Fibroblast of peridontal ligament (primary cell): ENCODE results near the gene GIGYF2.
A peak's percentile ranks its signal among the peaks of the same experiment; 100 is the strongest.
"Not testable (repeated sequence)": the region's sequence is repeated elsewhere in the genome, so short reads cannot be mapped to it uniquely, and the experiment has no call there.

Experiments used
- DNase-seq: peaks from one replicate; pipeline ENCODE4 v3.0.0-alpha.2; 2010; ENCODE audit errors: extremely low read depth

GIGYF2 gene

GRCh38 chr2:232689152-232689910 is 7.8 kb upstream of the GIGYF2 start:
- DNase-seq, result peak; percentile 34

GRCh38 chr2:232691117-232691516 is 6.0 kb upstream of the GIGYF2 start:
- DNase-seq, result not testable (repeated sequence)

- no peak for DNase-seq
Measured at GRCh38 chr2:232693344-232693743, 3.8 kb upstream of the GIGYF2 start.

- no peak for DNase-seq
Measured at GRCh38 chr2:232696609-232697058, 497 bp upstream of the GIGYF2 start.

- DNase-seq, result peak; percentile 11
Measured at GRCh38 chr2:232697807-232698110, 628 bp downstream of the GIGYF2 start.

- DNase-seq, result peak; percentile 21
Measured at GRCh38 chr2:232698556-232699091, 1.5 kb downstream of the GIGYF2 start.

GRCh38 chr2:232699110-232699509 is 2.0 kb downstream of the GIGYF2 start:
- DNase-seq, result no peak

GRCh38 chr2:232700154-232700553 is 3.0 kb downstream of the GIGYF2 start:
- DNase-seq, result no peak

- DNase-seq, result no peak
Measured at GRCh38 chr2:232707076-232707475, 9.9 kb downstream of the GIGYF2 start.

GRCh38 chr2:232713505-232713904 is 16.4 kb downstream of the GIGYF2 start:
- DNase-seq, result no peak

GRCh38 chr2:232714969-232715368 is 17.8 kb downstream of the GIGYF2 start:
- no peak for DNase-seq

GRCh38 chr2:232720056-232720455 is 22.9 kb downstream of the GIGYF2 start:
- DNase-seq, result not testable (repeated sequence)

- no peak for DNase-seq
Measured at GRCh38 chr2:232721261-232721660, 24.1 kb downstream of the GIGYF2 start.

- DNase-seq, result no peak
Measured at GRCh38 chr2:232721882-232722281, 24.8 kb downstream of the GIGYF2 start.

- DNase-seq, result no peak
Measured at GRCh38 chr2:232723027-232723426, 25.9 kb downstream of the GIGYF2 start.

- DNase-seq, result no peak
Measured at GRCh38 chr2:232728785-232729184, 31.7 kb downstream of the GIGYF2 start.

GRCh38 chr2:232731470-232731869 is 34.3 kb downstream of the GIGYF2 start:
- peak; percentile 62 for DNase-seq

GRCh38 chr2:232741294-232741693 is 44.2 kb downstream of the GIGYF2 start:
- DNase-seq, result no peak

- DNase-seq, result no peak
Measured at GRCh38 chr2:232741972-232742371, 44.8 kb downstream of the GIGYF2 start.

GRCh38 chr2:232744963-232745362 is 47.8 kb downstream of the GIGYF2 start:
- DNase-seq, result no peak

- DNase-seq, result no peak
Measured at GRCh38 chr2:232748038-232748437, 50.9 kb downstream of the GIGYF2 start.

- DNase-seq, result no peak
Measured at GRCh38 chr2:232749331-232749730, 52.2 kb downstream of the GIGYF2 start.

- no peak for DNase-seq
Measured at GRCh38 chr2:232750135-232750671, 53.1 kb downstream of the GIGYF2 start.
